GM18861 (cell line): ENCODE measurements around the gene DISP2.

ENCODE experiments used
- ATAC-seq: cut with Tn5 transposase; IDR thresholded peaks from one replicate; pipeline ENCODE4 v1.9.1; 2021; ENCODE audit not compliant: unreplicated experiment

DISP2 gene

DNA sequence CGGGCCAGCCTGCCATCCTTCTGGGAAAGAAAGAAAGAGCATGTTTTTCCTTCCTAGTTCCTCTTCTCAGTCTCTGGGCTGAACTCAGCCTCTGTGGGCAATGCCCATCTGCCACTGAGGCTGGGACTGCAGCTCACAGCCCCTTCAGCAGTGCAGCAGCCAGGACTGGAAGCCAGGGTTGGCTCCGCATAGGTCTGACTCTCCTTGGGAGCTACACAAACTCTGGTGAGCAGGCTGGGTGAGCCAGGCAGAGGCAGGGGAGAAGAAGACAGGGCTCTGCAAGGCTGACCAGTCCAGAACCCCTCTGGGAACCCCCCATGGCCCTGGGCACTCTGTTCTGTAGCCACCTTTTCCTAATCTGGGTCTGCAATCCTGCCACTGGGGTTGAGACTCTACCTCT is 3.6 kb downstream of the DISP2 start:
- ATAC-seq = no peak

GRCh38 chr15:40363611-40364010 is 5.6 kb downstream of the DISP2 start:
- no peak for ATAC-seq

GRCh38 chr15:40364251-40364650 is 6.2 kb downstream of the DISP2 start:
- no peak for ATAC-seq

DNA sequence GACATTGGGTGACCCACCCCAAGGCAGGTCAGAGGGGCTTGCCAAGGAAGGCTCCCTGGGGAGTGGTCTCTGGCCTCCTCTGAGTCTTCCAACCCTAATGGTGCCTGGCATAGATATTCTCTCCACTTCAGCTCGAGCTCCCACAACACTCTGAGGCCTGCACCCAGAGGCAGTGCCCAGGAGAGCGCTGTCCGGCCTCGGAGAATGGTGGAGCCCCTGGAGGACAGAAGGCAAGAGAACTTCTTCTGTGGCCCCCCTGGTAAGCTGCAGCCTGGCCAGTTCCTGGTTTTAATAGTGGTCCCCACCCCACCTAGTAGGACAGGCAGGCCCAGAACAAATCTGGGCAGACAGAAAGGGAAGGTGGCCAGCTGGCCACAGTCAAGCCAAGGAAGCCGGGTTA is 7.0 kb downstream of the DISP2 start:
- no peak for ATAC-seq

DNA sequence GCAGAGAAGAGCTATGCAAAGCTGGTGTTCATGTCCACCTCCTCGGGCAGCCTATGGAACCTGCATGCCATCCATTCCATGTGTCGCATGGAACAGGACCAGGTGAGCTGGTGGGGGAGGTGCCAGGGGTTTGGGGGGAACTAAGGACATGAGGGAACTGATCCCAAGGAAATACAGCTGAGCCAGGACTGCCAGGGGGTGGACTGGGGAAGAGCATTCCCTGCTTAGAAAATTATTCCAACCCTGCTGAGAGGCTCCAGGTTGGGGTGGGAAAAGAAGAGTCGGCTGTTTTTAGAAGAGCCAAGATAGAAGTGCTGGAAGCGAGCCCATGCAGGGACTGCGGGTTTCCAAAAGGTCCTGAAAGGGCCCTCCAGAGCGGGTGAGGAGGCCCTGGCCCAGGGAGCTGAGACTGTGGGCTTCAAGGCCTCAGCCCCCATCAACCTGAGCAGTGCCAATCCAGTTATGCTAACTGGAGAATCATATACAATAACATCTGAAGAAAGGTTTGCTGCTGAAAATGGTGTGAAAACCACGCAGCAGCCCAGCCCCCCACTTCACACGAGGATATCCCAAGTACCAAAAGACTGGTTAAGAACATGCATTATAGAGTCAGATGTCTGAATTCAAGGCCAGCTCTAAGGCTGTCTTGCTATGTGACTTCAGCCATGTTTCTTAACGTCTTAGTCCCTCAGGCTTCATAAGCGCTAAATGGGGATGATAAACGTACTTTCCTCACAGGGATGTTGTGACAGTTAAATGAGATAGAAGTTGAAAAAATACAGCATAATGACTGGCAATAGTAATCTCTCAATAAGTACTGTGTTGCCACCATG is 7.8 kb downstream of the DISP2 start:
- ATAC-seq = no peak

GRCh38 chr15:40366457-40367370 is 8.7 kb downstream of the DISP2 start:
- ATAC-seq = no peak

DNA sequence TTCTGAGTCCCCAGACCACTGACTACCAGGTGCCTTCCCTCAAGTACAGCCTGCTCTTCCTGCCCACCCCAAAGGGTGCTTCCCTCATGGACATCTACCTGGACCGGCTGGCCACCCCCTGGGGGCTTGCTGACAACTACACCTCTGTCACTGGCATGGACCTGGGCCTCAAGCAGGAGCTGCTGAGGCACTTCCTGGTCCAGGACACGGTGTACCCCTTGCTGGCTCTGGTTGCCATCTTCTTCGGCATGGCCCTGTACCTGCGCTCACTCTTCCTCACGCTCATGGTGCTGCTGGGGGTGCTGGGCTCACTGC is 9.3 kb downstream of the DISP2 start:
- no peak for ATAC-seq

DNA sequence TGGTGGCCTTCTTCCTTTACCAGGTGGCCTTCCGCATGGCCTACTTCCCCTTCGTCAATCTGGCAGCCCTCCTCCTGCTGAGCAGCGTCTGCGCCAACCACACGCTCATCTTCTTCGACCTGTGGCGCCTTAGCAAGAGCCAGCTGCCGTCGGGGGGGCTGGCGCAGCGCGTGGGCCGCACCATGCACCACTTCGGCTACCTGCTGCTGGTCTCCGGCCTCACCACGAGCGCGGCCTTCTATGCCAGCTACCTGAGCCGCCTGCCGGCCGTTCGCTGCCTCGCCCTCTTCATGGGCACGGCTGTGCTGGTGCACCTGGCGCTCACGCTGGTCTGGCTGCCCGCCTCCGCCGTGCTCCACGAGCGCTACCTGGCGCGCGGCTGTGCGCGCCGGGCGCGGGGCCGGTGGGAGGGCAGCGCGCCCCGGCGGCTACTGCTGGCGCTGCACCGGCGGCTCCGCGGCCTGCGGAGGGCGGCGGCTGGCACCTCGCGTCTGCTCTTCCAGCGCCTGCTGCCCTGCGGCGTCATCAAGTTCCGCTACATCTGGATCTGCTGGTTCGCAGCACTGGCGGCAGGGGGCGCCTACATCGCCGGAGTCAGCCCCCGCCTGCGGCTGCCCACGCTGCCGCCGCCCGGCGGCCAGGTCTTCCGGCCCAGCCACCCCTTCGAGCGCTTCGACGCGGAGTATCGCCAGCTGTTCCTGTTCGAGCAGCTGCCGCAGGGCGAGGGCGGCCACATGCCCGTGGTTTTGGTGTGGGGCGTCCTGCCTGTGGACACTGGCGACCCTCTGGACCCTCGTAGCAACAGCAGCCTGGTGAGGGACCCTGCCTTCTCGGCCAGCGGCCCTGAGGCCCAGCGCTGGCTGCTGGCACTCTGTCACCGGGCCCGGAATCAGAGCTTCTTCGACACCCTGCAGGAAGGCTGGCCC is 9.9 kb downstream of the DISP2 start:
- ATAC-seq = peak; percentile 73

DNA sequence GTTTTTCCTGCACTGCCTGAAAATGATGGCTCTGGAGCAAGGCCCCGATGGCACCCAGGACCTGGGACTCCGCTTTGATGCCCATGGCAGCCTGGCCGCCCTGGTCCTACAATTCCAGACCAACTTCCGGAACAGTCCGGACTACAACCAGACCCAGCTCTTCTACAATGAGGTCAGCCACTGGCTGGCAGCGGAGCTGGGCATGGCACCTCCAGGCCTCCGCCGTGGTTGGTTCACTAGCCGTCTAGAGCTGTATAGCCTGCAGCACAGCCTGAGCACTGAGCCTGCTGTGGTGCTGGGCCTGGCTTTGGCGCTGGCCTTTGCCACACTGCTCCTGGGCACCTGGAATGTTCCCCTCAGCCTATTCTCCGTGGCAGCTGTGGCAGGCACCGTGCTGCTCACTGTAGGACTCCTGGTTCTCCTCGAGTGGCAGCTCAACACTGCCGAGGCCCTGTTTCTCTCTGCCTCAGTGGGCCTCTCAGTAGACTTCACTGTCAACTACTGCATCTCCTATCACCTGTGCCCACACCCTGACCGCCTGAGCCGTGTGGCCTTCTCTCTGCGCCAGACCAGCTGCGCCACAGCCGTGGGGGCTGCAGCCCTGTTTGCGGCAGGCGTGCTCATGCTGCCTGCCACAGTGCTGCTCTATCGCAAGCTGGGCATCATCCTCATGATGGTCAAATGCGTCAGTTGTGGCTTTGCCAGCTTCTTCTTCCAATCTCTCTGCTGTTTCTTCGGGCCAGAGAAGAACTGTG is 10.9 kb downstream of the DISP2 start:
- ATAC-seq = no peak

DNA sequence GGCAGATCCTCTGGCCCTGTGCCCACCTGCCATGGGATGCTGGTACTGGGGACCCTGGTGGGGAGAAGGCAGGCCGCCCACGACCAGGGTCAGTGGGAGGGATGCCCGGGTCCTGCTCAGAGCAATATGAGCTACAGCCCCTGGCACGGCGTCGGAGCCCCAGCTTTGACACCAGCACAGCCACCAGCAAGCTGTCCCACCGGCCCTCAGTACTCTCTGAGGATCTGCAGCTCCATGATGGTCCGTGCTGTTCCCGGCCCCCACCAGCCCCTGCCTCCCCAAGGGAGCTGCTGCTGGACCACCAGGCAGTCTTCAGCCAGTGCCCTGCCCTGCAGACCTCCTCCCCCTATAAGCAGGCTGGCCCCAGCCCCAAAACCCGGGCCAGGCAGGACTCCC is 11.5 kb downstream of the DISP2 start:
- no peak for ATAC-seq

GRCh38 chr15:40369971-40370370 is 12.0 kb downstream of the DISP2 start:
- ATAC-seq = no peak

DNA sequence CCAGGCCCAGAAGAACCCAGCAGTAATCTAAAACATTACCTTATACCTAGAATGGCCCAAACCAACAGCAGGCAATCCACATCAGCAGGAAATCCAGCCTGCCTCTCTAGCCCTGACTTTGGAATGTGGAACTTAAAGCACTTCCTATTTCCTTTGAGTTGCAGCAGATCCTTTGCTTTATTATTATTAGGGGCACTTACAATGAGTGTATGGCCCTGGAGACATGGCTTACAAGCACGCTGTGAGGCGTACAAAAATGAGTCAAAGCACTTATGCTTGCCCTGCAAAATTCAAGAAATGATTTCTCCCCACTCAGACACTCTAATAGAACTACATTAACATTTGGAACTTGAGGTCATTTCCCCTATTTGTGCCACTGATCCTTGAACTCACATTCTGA is 15.0 kb downstream of the DISP2 start:
- ATAC-seq = no peak

DNA sequence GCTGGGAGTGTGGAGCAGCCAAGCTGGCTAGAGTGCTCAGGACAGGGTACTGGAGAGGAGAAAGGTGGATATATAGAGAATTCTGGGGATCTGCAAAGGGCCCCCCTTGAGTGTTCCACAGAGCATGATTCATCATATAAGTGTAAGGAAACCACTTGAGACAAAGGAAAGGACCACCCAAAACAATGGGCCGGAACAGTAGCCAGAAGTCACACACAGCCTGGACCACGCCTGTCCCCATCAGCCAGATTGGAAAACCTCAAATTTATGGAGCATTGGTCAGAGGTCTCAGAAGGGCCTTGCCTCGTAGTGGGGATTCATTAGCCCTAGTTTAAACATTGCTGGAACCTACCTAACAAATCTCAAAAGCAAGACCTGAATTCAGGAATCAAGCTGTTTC is 19.6 kb downstream of the DISP2 start:
- ATAC-seq = no peak

- ATAC-seq = no peak
Observed at GRCh38 chr15:40379374-40379773, 21.4 kb downstream of the DISP2 start.

DNA sequence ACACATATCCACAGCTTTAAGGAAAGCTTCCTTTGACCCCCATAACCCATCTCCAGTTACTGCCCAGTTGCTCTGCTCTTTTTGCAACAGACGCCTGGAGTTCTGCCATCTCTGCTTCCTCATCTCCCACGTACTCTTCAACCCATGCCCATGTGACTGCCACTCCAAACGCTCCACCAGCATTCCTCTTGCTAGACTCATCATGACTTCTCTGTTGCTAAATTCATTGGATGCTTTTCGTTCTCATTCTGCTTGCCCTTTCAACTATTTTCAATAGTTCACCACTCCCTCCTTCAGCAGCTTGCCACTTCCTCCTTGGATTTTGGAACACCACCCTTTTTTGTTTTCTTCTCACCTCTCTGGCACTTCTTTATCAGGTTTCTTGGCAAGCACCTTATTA is 21.8 kb downstream of the DISP2 start:
- no peak for ATAC-seq

DNA sequence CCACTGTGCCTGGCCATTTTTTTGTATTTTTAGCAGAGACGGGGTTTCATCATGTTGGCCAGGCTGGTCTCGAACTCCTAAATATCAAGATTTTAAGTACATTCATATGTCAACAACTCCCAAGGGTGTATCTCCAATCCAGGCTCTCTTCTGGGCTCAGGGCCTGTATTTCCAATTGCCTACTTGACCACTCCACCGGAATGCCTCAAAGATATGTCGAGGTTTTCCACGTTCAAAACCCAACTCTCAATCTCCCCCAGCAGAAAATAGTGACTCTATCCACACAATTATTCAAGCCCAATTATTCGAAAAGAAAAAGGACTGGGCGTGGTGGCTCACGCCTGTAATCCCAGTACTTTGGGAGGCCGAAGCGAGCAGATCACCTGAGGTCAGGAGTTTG is 22.6 kb downstream of the DISP2 start:
- ATAC-seq = no peak

GRCh38 chr15:40381818-40382529 is 24.0 kb downstream of the DISP2 start:
- no peak for ATAC-seq

- peak; percentile 92 for ATAC-seq
Observed at GRCh38 chr15:40382580-40383456, 24.8 kb downstream of the DISP2 start, which contains the start of gene KNSTRN. KNSTRN (plus strand) TSS chr15:40382721; CDS start chr15:40382836, 115 bp downstream.

DNA sequence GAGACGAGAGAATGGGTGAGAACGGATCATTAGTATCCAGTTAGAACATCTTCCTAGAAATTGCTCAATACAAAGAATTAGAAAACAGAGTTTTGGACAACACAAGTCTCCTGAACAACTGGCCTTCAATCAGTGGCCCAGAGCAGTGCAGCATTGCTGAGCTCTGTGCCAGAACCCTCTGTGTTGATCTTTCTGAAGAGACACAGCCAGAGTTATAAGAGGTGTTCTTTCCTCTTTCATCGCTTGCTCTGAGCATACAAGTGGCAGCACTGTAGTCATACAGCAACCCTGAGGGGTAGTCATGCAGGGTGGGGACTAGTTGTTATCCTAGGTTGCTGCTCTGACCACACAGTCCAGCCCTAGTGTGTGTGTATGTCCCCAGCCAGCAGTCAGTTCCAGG is 28.5 kb downstream of the DISP2 start:
- no peak for ATAC-seq
